ENCODE results near the gene ATXN3.

ATXN3 gene

DNA sequence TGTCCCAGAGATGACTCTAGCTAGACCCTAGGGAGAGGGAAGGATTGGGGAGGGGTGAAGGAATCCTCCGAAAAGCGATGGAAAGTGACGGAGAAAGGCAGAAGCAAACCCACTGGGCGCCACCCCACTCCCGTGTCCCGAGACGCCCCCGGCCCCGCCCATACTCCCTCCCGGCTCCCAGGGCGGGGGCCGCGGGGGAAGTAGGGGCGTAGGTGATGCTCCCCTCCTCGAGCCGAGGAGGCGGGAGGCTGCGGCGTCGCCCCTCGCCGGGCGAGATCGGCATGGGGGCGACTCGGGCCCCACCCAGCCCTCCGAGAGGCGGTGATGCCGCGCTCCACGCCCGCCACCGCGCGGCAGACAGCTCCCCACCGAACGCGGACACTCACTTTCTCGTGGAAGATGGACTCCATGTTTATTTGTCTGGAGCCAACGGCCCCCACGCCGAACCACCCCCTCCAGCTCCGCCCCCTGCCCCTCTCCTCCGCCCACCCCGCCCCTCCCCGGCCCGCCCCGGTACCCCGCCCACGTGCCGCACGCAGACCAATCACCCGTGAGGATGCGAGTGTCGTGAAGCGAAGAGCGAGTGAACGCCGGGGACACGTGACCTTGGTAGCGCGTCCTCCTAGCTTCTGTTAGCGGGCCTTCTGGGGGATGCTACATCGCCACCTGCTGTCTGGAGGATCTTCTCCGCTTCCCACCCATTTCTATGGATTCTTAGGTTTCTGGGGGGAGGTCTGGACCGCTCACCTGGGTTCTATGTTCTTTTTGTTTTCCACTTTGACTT is at the start of gene ATXN3:
Gene ATXN3 (minus strand): TSS at position 440 of the 784 bp plus-strand sequence. CDS start 30 bp downstream, at position 410.
- peak; percentile 98 to 99 for DNase-seq
- TF ChIP-seq POLR2A (IDR thresholded peaks at IDR 0.05; ENCODE audit: low read length) (peak; percentile 57), GATA1 (IDR thresholded peaks at IDR 0.05; ENCODE audit: low read depth, low read length) (no peak)

GRCh38 chr14:92154283-92154942 is 48.0 kb upstream of the ATXN3 start:
- DNase-seq = no peak
- TF ChIP-seq GATA1 (IDR thresholded peaks at IDR 0.05; ENCODE audit: low read depth, low read length) = no peak
- no peak for TF ChIP-seq POLR2A (IDR thresholded peaks at IDR 0.05; ENCODE audit: low read length)

- TF ChIP-seq POLR2A (IDR thresholded peaks at IDR 0.05; ENCODE audit: low read length) (no peak), GATA1 (IDR thresholded peaks at IDR 0.05; ENCODE audit: low read depth, low read length) (no peak)
These were observed 47.2 kb upstream of the ATXN3 start for GRCh38 chr14:92153581-92153980.

DNA sequence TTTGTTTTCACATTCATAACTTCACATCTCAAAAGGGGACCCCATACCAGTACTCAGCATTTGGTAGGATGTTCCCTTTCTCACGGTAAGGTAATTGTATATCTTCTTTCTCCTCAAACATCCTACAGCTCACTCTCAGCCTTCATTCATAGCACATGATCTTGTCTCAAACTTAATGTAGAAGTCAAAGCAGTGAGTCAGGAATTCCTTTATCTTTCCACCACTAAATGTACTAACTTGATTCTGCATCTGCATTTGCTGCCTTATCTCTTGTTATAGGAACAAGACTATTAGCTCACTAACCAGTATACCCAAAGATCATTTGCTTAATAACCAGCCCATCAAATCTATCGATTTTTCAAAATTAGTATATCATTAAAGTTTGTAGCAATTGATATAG is 38.3 kb upstream of the ATXN3 start:
- TF ChIP-seq POLR2A (IDR thresholded peaks at IDR 0.05; ENCODE audit: low read length) (no peak), GATA1 (IDR thresholded peaks at IDR 0.05; ENCODE audit: low read depth, low read length) (no peak)
- DNase-seq = peak; percentile 41 to 61

More at GRCh38 chr14:92153581-92153980, 47.2 kb upstream of the ATXN3 start:
- no peak for DNase-seq

DNA sequence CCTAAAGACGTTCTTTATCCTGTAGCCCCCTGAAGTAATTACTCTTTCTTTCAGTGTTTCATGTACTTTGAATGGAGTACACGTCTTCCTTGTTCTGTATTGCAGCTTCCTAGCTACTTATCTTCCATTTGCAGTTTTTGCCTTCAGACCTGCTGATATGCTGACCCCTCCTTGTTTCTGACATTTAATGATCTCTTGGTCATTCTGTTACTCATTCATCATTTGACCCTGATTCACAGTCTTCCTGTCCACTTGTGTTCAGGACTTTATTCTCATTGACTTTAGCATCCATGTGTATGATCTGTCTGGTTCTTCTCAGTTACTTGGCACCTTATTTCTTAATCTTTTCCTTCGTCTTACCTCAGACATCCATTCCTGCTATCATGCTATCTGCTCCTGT is 37.6 kb upstream of the ATXN3 start:
- TF ChIP-seq POLR2A (IDR thresholded peaks at IDR 0.05; ENCODE audit: low read length) (no peak), GATA1 (IDR thresholded peaks at IDR 0.05; ENCODE audit: low read depth, low read length) (no peak)
- peak; percentile 46 to 68 for DNase-seq

GRCh38 chr14:92143309-92143708 is 36.9 kb upstream of the ATXN3 start:
- no peak for DNase-seq
- TF ChIP-seq GATA1 (IDR thresholded peaks at IDR 0.05; ENCODE audit: low read depth, low read length) (no peak), POLR2A (IDR thresholded peaks at IDR 0.05; ENCODE audit: low read length) (no peak)

- TF ChIP-seq GATA1 (IDR thresholded peaks at IDR 0.05; ENCODE audit: low read depth, low read length) = no peak
- no peak for TF ChIP-seq POLR2A (IDR thresholded peaks at IDR 0.05; ENCODE audit: low read length)
- peak; percentile 37 to 43 for DNase-seq
These were observed 28.9 kb upstream of the ATXN3 start for GRCh38 chr14:92135269-92135668.

GRCh38 chr14:92134456-92134855 is 28.1 kb upstream of the ATXN3 start:
- TF ChIP-seq POLR2A (IDR thresholded peaks at IDR 0.05; ENCODE audit: low read length) (no peak), GATA1 (IDR thresholded peaks at IDR 0.05; ENCODE audit: low read depth, low read length) (no peak)
- DNase-seq = no peak

DNA sequence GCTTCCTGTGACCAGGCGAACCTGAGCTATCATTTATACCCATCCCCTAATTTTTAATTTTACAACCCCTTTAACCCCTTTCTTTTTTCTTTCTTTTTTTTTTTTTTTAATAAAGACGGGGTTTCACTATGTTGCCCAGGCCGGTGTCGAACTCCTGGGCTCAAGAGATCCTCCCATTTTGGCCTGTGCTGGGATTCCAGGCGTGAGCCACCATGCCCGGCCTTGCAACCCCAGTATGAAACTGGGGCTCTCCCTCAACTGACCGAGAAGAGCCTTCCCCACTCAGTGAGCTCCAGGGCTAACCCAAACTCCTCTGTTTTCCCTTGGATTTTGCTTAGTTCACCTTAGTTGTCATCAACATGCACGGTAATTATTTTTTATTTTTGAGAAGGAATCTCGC is 16.4 kb upstream of the ATXN3 start:
- DNase-seq = peak; percentile 40 to 52
- no peak for TF ChIP-seq GATA1 (IDR thresholded peaks at IDR 0.05; ENCODE audit: low read depth, low read length)
- TF ChIP-seq POLR2A (IDR thresholded peaks at IDR 0.05; ENCODE audit: low read length) = no peak

- TF ChIP-seq GATA1 (IDR thresholded peaks at IDR 0.05; ENCODE audit: low read depth, low read length) (no peak), POLR2A (IDR thresholded peaks at IDR 0.05; ENCODE audit: low read length) (no peak)
- peak; percentile 58 to 77 for DNase-seq
These were observed 15.9 kb upstream of the ATXN3 start for GRCh38 chr14:92122351-92122677.

- peak; percentile 91 to 95 for DNase-seq
- TF ChIP-seq POLR2A (IDR thresholded peaks at IDR 0.05; ENCODE audit: low read length) (peak; percentile 95), GATA1 (IDR thresholded peaks at IDR 0.05; ENCODE audit: low read depth, low read length) (no peak)
These were observed 15.4 kb upstream of the ATXN3 start, which contains the start of the genes CPSF2 and NDUFB1 for GRCh38 chr14:92121670-92122350. CPSF2 (plus strand) TSS chr14:92121969; CDS start chr14:92130985, 9,016 bp downstream. NDUFB1 (minus strand) TSS chr14:92121706; CDS start chr14:92117637, 4,069 bp downstream.

GRCh38 chr14:92121207-92121669 is 14.9 kb upstream of the ATXN3 start:
- DNase-seq = peak; percentile 60 to 73
- TF ChIP-seq POLR2A (IDR thresholded peaks at IDR 0.05; ENCODE audit: low read length) = no peak
- TF ChIP-seq GATA1 (IDR thresholded peaks at IDR 0.05; ENCODE audit: low read depth, low read length) = no peak

GRCh38 chr14:92109490-92109889 is 3.1 kb upstream of the ATXN3 start:
- no peak for DNase-seq
- TF ChIP-seq GATA1 (IDR thresholded peaks at IDR 0.05; ENCODE audit: low read depth, low read length) (no peak), POLR2A (IDR thresholded peaks at IDR 0.05; ENCODE audit: low read length) (no peak)

Data from erythroblast (primary cell).